Chondrocyte (in vitro differentiated cells): ENCODE results near the gene NDUFAF4. TPM values are rescaled to one million over a fixed set of nuclear protein-coding genes. Genes with fewer than 3 reads are reported as not detected.

Experiments used
- DNase-seq: peaks from one replicate; pipeline ENCODE4 v3.0.0; 2021; ENCODE audit warnings: mixed read lengths, low spot score
- H3K27ac Mint-ChIP-seq: one replicate; pipeline ENCODE4 v1.8.0; 2021; ENCODE audit warnings: mild to moderate bottlenecking, moderate library complexity, mixed read lengths; ENCODE audit not compliant: unreplicated experiment
- H3K27me3 Mint-ChIP-seq: 2 replicates; pipeline ENCODE4 v1.8.0; 2021; ENCODE audit warnings: low read depth, mixed read lengths
- H3K36me3 Mint-ChIP-seq: 2 replicates; pipeline ENCODE4 v1.8.0; 2021; ENCODE audit warnings: low read depth, mixed read lengths
- H3K4me1 Mint-ChIP-seq: 2 replicates; pipeline ENCODE4 v1.8.0; 2021; ENCODE audit warnings: low read depth, mild to moderate bottlenecking, mixed read lengths
- H3K4me3 Mint-ChIP-seq: one replicate; pipeline ENCODE4 v1.8.0; 2021; ENCODE audit warnings: mild to moderate bottlenecking, moderate library complexity, mixed read lengths; ENCODE audit not compliant: unreplicated experiment
- H3K9me3 Mint-ChIP-seq: 2 replicates; pipeline ENCODE4 v1.8.0; 2021; ENCODE audit warnings: low read depth, mixed read lengths
- total RNA-seq: library from RNA; stranded (reverse); gene quantifications from 3 replicates; pipeline ENCODE4 v1.2.1, GENCODE V29; 2021
- TF ChIP-seq, protein P1 (sequence below): fragments of 200-600 bp; sonication (generic); IDR thresholded peaks from 2 replicates; pipeline ENCODE4 v1.5.0; 2021; ENCODE audit warnings: antibody characterized with exemption, mild to moderate bottlenecking, moderate library complexity

Gene NDUFAF4
- total RNA-seq, 1 donor from 2014 or later: 25.0 TPM

DNA sequence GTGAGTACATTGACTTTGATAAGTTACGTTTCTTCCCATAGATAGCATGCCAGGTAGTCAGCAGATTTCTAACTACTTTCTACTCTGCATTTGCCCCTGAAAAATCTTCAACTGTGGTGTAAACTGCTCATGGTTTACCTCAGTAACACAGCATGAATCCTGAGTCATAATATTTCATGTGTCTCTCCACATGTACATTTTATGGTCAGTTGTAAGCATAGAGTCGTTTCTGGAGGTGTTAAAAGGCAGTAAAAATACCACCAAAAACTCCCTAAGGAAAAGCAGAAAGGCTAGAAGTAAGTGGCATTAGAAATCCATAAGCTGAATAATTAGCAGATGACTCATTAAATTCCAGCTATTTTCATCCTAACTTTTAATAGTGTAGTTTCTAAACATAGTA is 56.3 kb downstream of the NDUFAF4 start:
- Mint-ChIP-seq H3K27me3 (peaks cover 21% of the 10 kb centered on the region), H3K4me1 (peaks cover 13% of the 10 kb centered on the region), H3K9me3 (peaks cover 18% of the 10 kb centered on the region), H3K36me3 (peaks cover 5% of the 10 kb centered on the region), H3K27ac (no peak overlapping the region), H3K4me3 (no peak overlapping the region)
- DNase-seq: no peak
- TF ChIP-seq, protein P1, sequence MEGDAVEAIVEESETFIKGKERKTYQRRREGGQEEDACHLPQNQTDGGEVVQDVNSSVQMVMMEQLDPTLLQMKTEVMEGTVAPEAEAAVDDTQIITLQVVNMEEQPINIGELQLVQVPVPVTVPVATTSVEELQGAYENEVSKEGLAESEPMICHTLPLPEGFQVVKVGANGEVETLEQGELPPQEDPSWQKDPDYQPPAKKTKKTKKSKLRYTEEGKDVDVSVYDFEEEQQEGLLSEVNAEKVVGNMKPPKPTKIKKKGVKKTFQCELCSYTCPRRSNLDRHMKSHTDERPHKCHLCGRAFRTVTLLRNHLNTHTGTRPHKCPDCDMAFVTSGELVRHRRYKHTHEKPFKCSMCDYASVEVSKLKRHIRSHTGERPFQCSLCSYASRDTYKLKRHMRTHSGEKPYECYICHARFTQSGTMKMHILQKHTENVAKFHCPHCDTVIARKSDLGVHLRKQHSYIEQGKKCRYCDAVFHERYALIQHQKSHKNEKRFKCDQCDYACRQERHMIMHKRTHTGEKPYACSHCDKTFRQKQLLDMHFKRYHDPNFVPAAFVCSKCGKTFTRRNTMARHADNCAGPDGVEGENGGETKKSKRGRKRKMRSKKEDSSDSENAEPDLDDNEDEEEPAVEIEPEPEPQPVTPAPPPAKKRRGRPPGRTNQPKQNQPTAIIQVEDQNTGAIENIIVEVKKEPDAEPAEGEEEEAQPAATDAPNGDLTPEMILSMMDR: no peak

Other genes with a start within 250 kb of the NDUFAF4 start
- 1.1 to 1.2 TPM (median 1.2 TPM) in 3 replicates for gene GPR63, start 60.4 kb downstream of the NDUFAF4 start, total RNA-seq
- gene KLHL32, start 26.8 kb upstream of the NDUFAF4 start, total RNA-seq: not detected in 3 replicates